NCI-H1930 (cell line): ENCODE data around the gene ECT2.
"Not testable (repeated sequence)": the region's sequence is repeated elsewhere in the genome, so short reads cannot be mapped to it uniquely, and the experiment has no call there.

Experiments
- DNase-seq, 2 experiments: peaks; one replicate each; lab custom pipeline; 2025; lab: John Stamatoyannopoulos, UW

The ECT2 gene

GRCh38 chr3:172735014-172735413 is 15.5 kb upstream of the ECT2 start:
- no peak for DNase-seq

- no peak for DNase-seq
Measured at GRCh38 chr3:172739462-172739861, 11.1 kb upstream of the ECT2 start.

GRCh38 chr3:172746475-172746874 is 4.1 kb upstream of the ECT2 start:
- no peak for DNase-seq

- DNase-seq = peak; percentile 79 to 89
Measured at GRCh38 chr3:172749230-172749965, 1.1 kb upstream of the ECT2 start.

- DNase-seq = no peak
Measured at GRCh38 chr3:172750069-172750367, 508 bp upstream of the ECT2 start.

- no peak for DNase-seq
Measured at GRCh38 chr3:172751175-172751704, 714 bp downstream of the ECT2 start.

- DNase-seq = no peak
Measured at GRCh38 chr3:172752651-172753050, 2.1 kb downstream of the ECT2 start.

- no peak for DNase-seq
Measured at GRCh38 chr3:172753125-172753524, 2.6 kb downstream of the ECT2 start.

GRCh38 chr3:172760416-172760815 is 9.9 kb downstream of the ECT2 start:
- DNase-seq = not testable (repeated sequence)

GRCh38 chr3:172766241-172766640 is 15.7 kb downstream of the ECT2 start:
- DNase-seq = no peak

- DNase-seq = no peak
Measured at GRCh38 chr3:172766718-172767405, 16.3 kb downstream of the ECT2 start.

GRCh38 chr3:172770382-172770781 is 19.9 kb downstream of the ECT2 start:
- no peak for DNase-seq

- DNase-seq = no peak
Measured at GRCh38 chr3:172771672-172772071, 21.1 kb downstream of the ECT2 start.

- DNase-seq = no peak
Measured at GRCh38 chr3:172776049-172776717, 25.7 kb downstream of the ECT2 start.

- DNase-seq = no peak
Measured at GRCh38 chr3:172777901-172778300, 27.4 kb downstream of the ECT2 start.

GRCh38 chr3:172782235-172782634 is 31.7 kb downstream of the ECT2 start:
- no peak for DNase-seq

- no peak for DNase-seq
Measured at GRCh38 chr3:172786036-172786435, 35.5 kb downstream of the ECT2 start.

GRCh38 chr3:172787019-172787418 is 36.5 kb downstream of the ECT2 start:
- DNase-seq = no peak

- no peak for DNase-seq
Measured at GRCh38 chr3:172787746-172788145, 37.2 kb downstream of the ECT2 start.

GRCh38 chr3:172799246-172799645 is 48.7 kb downstream of the ECT2 start:
- no peak for DNase-seq

- DNase-seq = no peak
Measured at GRCh38 chr3:172800156-172800555, 49.6 kb downstream of the ECT2 start.

- no peak for DNase-seq
Measured at GRCh38 chr3:172803489-172803888, 53.0 kb downstream of the ECT2 start.

- DNase-seq = no peak
Measured at GRCh38 chr3:172804323-172804722, 53.8 kb downstream of the ECT2 start.
